Neural cell (in vitro differentiated cells): ENCODE measurements around the gene ZNF785. TPM values are rescaled to one million over a fixed set of nuclear protein-coding genes. Genes with fewer than 3 reads are reported as not detected.

Source experiments
- H2AFZ ChIP-seq: fragments of 200-600, 300-800 bp; sonication (generic), shearing (Covaris generic); 2 replicates; pipeline ENCODE4 v1.6.0; 2014; ENCODE audit warnings: low read depth, mild to moderate bottlenecking, antibody characterized with exemption, low read length, moderate library complexity
- H3F3A ChIP-seq: fragments of 200-600 bp; shearing (Covaris generic); 2 replicates; pipeline ENCODE4 v1.6.1; 2016; ENCODE audit warnings: mild to moderate bottlenecking, moderate library complexity, mixed read lengths, antibody characterized with exemption, low read length; ENCODE audit not compliant: insufficient read depth, poor library complexity, severe bottlenecking
- H3K27ac ChIP-seq: fragments of 200-600, 300-800 bp; sonication (generic), shearing (Covaris generic); 2 replicates; pipeline ENCODE4 v1.5.1; 2014; ENCODE audit warnings: mild to moderate bottlenecking, low read length, moderate library complexity
- H3K27me3 ChIP-seq: fragments of 300-800, 200-600 bp; sonication (generic), shearing (Covaris generic); 2 replicates; pipeline ENCODE4 v1.6.0; 2014; ENCODE audit warnings: mild to moderate bottlenecking, low read depth, low read length, moderate library complexity; ENCODE audit not compliant: insufficient read depth
- H3K36me3 ChIP-seq: fragments of 300-800, 200-600 bp; sonication (generic), shearing (Covaris generic); 2 replicates; pipeline ENCODE4 v1.5.1; 2014; ENCODE audit warnings: mild to moderate bottlenecking, antibody characterized with exemption, low read length, moderate library complexity; ENCODE audit not compliant: insufficient read depth
- H3K4me2 ChIP-seq: fragments of 300-800, 200-600 bp; sonication (generic), shearing (Covaris generic); 2 replicates; pipeline ENCODE4 v1.6.0; 2014; ENCODE audit warnings: mild to moderate bottlenecking, low read length
- H3K4me3 ChIP-seq: fragments of 300-800, 200-600 bp; sonication (generic), shearing (Covaris generic); 2 replicates; pipeline ENCODE4 v1.5.1; 2014; ENCODE audit warnings: mild to moderate bottlenecking, low read length, moderate library complexity
- H3K79me2 ChIP-seq: fragments of 200-600 bp; shearing (Covaris generic); replicated peaks from 2 replicates; pipeline ENCODE4 v1.6.0; 2014; ENCODE audit warnings: mild to moderate bottlenecking, low read length, moderate library complexity; ENCODE audit not compliant: insufficient read depth
- H3K9ac ChIP-seq: fragments of 300-800, 200-600 bp; sonication (generic), shearing (Covaris generic); 2 replicates; pipeline ENCODE4 v1.6.1; 2016; ENCODE audit warnings: mild to moderate bottlenecking, low read length, mixed read lengths
- H3K9me2 ChIP-seq: fragments of 200-600 bp; shearing (Covaris generic); 2 replicates; pipeline ENCODE4 v1.6.1; 2016; ENCODE audit warnings: mild to moderate bottlenecking, low read length, mixed read lengths; ENCODE audit not compliant: insufficient read depth
- H3K9me3 ChIP-seq: fragments of 200-600, 300-800 bp; sonication (generic), shearing (Covaris generic); 2 replicates; pipeline ENCODE4 v1.6.1; 2016; ENCODE audit warnings: mild to moderate bottlenecking, mixed run types, low read length, moderate library complexity, mixed read lengths
- H4K20me1 ChIP-seq: fragments of 200-600 bp; shearing (Covaris generic); 2 replicates; pipeline ENCODE4 v1.6.1; 2016; ENCODE audit warnings: mild to moderate bottlenecking, mixed run types; ENCODE audit not compliant: insufficient read depth
- EP300 ChIP-seq: fragments of 450-650 bp; conservative IDR thresholded peaks from 2 replicates; pipeline ENCODE4 v1.6.1; 2014; ENCODE audit warnings: antibody characterized with exemption, mild to moderate bottlenecking, moderate library complexity; ENCODE audit not compliant: poor library complexity, severe bottlenecking
- EZH2 ChIP-seq: fragments of 200-600, 300-800 bp; shearing (Covaris generic), sonication (generic); IDR thresholded peaks from 2 replicates; pipeline ENCODE4 v1.6.1; 2014; ENCODE audit warnings: antibody characterized with exemption, low read length, borderline replicate concordance, mild to moderate bottlenecking; ENCODE audit not compliant: insufficient read depth, poor library complexity, severe bottlenecking
- MXI1 ChIP-seq: fragments of 450-650 bp; conservative IDR thresholded peaks from 2 replicates; pipeline ENCODE4 v1.6.1; 2014; ENCODE audit warnings: antibody characterized with exemption, mild to moderate bottlenecking; ENCODE audit not compliant: poor library complexity, severe bottlenecking
- POLR2AphosphoS5 ChIP-seq: IDR thresholded peaks from 2 replicates; pipeline ENCODE4 v1.6.1; 2012
- RAD21 ChIP-seq: fragments of 450-650 bp; conservative IDR thresholded peaks from 2 replicates; pipeline ENCODE4 v1.6.1; 2014; ENCODE audit warnings: antibody characterized with exemption, mild to moderate bottlenecking, moderate library complexity
- SMC3 ChIP-seq: fragments of 450-650 bp; conservative IDR thresholded peaks from 2 replicates; pipeline ENCODE4 v1.6.1; 2014; ENCODE audit warnings: antibody characterized with exemption, mild to moderate bottlenecking, moderate library complexity; ENCODE audit not compliant: poor library complexity
- TAF1 ChIP-seq: IDR thresholded peaks from 2 replicates; pipeline ENCODE4 v1.6.1; 2012; ENCODE audit warnings: low read depth
- polyA plus RNA-seq: library from polyadenylated mRNA; depleted of rRNA; stranded (reverse); fragments of >200 nt; gene quantifications from 2 replicates; pipeline ENCODE4 v1.2.3, GENCODE V29; 2014
- TF ChIP-seq, protein P1 (sequence below): fragments of 450-650 bp; IDR thresholded peaks from 2 replicates; pipeline ENCODE4 v1.5.1; 2014; ENCODE audit warnings: antibody characterized with exemption, mild to moderate bottlenecking, moderate library complexity; ENCODE audit not compliant: poor library complexity, severe bottlenecking
- TF ChIP-seq, protein P2 (sequence below): IDR thresholded peaks from 2 replicates; pipeline ENCODE4 v1.6.1; 2012; ENCODE audit warnings: borderline replicate concordance

The ZNF785 gene
- polyA plus RNA-seq, 1 donor from 2014 or later: 26.4 TPM

DNA sequence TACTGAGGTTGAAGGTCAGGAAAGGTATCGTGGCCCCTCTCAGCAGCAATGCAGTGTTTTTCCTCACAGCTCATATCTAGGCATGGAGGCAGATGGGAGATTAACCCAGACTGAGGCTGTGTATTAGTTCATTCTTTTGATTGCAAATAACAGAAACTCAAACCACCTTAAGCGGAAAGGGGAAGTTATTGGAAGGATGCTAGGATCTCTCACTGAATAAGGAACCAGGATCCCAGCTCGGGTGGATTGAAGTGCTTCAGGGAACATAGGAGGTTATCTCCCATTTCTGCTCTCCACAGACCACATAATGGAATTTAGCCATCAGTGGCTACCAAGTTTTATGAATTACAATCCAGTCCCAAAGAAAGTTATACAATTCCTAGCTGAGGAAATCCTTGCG lies 16.5 kb upstream of the ZNF785 start:
- H3K79me2 ChIP-seq: no peaks in the 10 kb centered on the region
- H3K4me2 ChIP-seq: no peak overlapping the region
- H4K20me1 ChIP-seq: no peaks in the 10 kb centered on the region
- no peaks in the 10 kb centered on the region for H3K9me2 ChIP-seq
- no peak overlapping the region for H3K4me3 ChIP-seq
- H3K9ac ChIP-seq: no peak overlapping the region
- H3K27ac ChIP-seq: no peak overlapping the region
- no peaks in the 10 kb centered on the region for H3K36me3 ChIP-seq
- no peaks in the 10 kb centered on the region for H3K9me3 ChIP-seq
- H3F3A ChIP-seq: no peaks in the 10 kb centered on the region
- TF ChIP-seq EP300 (no peak), EZH2 (no peak), TAF1 (no peak), RAD21 (no peak), MXI1 (no peak), POLR2AphosphoS5 (no peak), SMC3 (no peak)
- TF ChIP-seq, protein P1, sequence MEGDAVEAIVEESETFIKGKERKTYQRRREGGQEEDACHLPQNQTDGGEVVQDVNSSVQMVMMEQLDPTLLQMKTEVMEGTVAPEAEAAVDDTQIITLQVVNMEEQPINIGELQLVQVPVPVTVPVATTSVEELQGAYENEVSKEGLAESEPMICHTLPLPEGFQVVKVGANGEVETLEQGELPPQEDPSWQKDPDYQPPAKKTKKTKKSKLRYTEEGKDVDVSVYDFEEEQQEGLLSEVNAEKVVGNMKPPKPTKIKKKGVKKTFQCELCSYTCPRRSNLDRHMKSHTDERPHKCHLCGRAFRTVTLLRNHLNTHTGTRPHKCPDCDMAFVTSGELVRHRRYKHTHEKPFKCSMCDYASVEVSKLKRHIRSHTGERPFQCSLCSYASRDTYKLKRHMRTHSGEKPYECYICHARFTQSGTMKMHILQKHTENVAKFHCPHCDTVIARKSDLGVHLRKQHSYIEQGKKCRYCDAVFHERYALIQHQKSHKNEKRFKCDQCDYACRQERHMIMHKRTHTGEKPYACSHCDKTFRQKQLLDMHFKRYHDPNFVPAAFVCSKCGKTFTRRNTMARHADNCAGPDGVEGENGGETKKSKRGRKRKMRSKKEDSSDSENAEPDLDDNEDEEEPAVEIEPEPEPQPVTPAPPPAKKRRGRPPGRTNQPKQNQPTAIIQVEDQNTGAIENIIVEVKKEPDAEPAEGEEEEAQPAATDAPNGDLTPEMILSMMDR: no peak
- TF ChIP-seq, protein P2, sequence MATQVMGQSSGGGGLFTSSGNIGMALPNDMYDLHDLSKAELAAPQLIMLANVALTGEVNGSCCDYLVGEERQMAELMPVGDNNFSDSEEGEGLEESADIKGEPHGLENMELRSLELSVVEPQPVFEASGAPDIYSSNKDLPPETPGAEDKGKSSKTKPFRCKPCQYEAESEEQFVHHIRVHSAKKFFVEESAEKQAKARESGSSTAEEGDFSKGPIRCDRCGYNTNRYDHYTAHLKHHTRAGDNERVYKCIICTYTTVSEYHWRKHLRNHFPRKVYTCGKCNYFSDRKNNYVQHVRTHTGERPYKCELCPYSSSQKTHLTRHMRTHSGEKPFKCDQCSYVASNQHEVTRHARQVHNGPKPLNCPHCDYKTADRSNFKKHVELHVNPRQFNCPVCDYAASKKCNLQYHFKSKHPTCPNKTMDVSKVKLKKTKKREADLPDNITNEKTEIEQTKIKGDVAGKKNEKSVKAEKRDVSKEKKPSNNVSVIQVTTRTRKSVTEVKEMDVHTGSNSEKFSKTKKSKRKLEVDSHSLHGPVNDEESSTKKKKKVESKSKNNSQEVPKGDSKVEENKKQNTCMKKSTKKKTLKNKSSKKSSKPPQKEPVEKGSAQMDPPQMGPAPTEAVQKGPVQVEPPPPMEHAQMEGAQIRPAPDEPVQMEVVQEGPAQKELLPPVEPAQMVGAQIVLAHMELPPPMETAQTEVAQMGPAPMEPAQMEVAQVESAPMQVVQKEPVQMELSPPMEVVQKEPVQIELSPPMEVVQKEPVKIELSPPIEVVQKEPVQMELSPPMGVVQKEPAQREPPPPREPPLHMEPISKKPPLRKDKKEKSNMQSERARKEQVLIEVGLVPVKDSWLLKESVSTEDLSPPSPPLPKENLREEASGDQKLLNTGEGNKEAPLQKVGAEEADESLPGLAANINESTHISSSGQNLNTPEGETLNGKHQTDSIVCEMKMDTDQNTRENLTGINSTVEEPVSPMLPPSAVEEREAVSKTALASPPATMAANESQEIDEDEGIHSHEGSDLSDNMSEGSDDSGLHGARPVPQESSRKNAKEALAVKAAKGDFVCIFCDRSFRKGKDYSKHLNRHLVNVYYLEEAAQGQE: no peak
- H3K27me3 ChIP-seq: no peaks in the 10 kb centered on the region
- H2AFZ ChIP-seq: no peak overlapping the region

DNA sequence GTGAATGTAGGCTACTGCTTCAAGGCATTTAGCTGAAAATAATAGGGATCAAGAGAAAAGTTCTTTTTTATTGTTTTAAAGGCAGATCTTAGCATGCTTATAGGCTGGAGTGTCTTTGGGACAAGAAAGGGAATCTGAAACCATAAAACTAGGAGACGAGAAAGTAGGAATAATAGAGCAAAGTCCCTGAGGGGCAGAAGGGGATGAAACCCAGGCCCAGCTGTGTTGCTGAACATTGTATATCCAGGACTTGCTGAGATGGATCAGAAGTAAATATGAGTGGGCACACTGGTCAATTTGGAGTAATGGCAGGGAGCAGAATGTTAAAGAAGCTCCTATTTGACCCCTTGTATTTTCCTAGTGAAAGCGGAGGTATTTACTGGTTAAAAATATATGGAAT lies 15.4 kb upstream of the ZNF785 start:
- H3K36me3 ChIP-seq: no peaks in the 10 kb centered on the region
- no peak for TF ChIP-seq RAD21
- TF ChIP-seq EZH2: no peak
- TF ChIP-seq MXI1: no peak
- TF ChIP-seq, protein P1: no peak
- TF ChIP-seq EP300: no peak
- TF ChIP-seq, protein P2: no peak
- no peak for TF ChIP-seq SMC3
- no peak for TF ChIP-seq TAF1
- no peak for TF ChIP-seq POLR2AphosphoS5
- no peak overlapping the region for H3K9ac ChIP-seq
- H3F3A ChIP-seq: no peaks in the 10 kb centered on the region
- H3K4me3 ChIP-seq: no peak overlapping the region
- H4K20me1 ChIP-seq: no peaks in the 10 kb centered on the region
- no peaks in the 10 kb centered on the region for H3K27me3 ChIP-seq
- H3K4me2 ChIP-seq: no peak overlapping the region
- no peak overlapping the region for H2AFZ ChIP-seq
- H3K9me3 ChIP-seq: no peaks in the 10 kb centered on the region
- no peaks in the 10 kb centered on the region for H3K9me2 ChIP-seq
- H3K27ac ChIP-seq: no peak overlapping the region
- H3K79me2 ChIP-seq: no peaks in the 10 kb centered on the region
